IPS DF 6.9 (cell line): ENCODE results near the gene TMEM248.
A peak's percentile ranks its signal among the peaks of the same experiment; 100 is the strongest.
"Not testable (repeated sequence)": the region's sequence is repeated elsewhere in the genome, so short reads cannot be mapped to it uniquely, and the experiment has no call there.

Source experiments
- DNase-seq: peaks from one replicate; pipeline ENCODE4 v3.0.0-alpha.2; 2013; ENCODE audit warnings: low read depth, low spot score
- H3K27ac ChIP-seq: one replicate; pipeline ENCODE4 v1.5.1; 2013; ENCODE audit warnings: low read length, control low read depth
- H3K27me3 ChIP-seq: 2 replicates; pipeline ENCODE4 v1.6.1; 2013; ENCODE audit warnings: mild to moderate bottlenecking, low read length; ENCODE audit not compliant: control insufficient read depth, insufficient read depth
- H3K36me3 ChIP-seq: 2 replicates; pipeline ENCODE4 v1.6.1; 2013; ENCODE audit warnings: low read length; ENCODE audit not compliant: control insufficient read depth, insufficient read depth
- H3K4me1 ChIP-seq: 2 replicates; pipeline ENCODE4 v1.6.1; 2013; ENCODE audit warnings: low read length; ENCODE audit not compliant: control insufficient read depth, insufficient read depth
- H3K4me3 ChIP-seq: 2 replicates; pipeline ENCODE4 v1.5.1; 2013; ENCODE audit warnings: mild to moderate bottlenecking, low read length
- H3K9me3 ChIP-seq: 2 replicates; pipeline ENCODE4 v1.6.1; 2013; ENCODE audit warnings: low read length, inconsistent platforms; ENCODE audit not compliant: control insufficient read depth, insufficient read depth
- WGBS: extraction: QIAGEN DNeasy Blood & Tissue Kit; methylation state at CpG from one replicate; pipeline ENCODE4 v1.1.7; 2013; ENCODE audit warnings: mixed read lengths, missing lambda C conversion rate; ENCODE audit not compliant: insufficient read length, insufficient coverage; 5-methylcytosine and 5-hydroxymethylcytosine counted together

The TMEM248 gene

GRCh38 chr7:66996444-66997191 lies 75.6 kb downstream of the TMEM248 start, which contains the start of gene TYW1:
Gene TYW1, plus strand, starts transcription at chr7:66996833. Its CDS starts 146 bp downstream, at chr7:66996979.
- H3K9me3 ChIP-seq, H3K27me3 ChIP-seq, H3K27ac ChIP-seq, H3K36me3 ChIP-seq, H3K4me1 ChIP-seq: not testable (repeated sequence)
- peak; percentile 84 for DNase-seq
- H3K4me3 ChIP-seq: peak within 1 kb of the TSS; percentile 83
- no CpG with 5 or more reads among the region's 44 CpGs for WGBS

- not testable (repeated sequence) for H3K27ac ChIP-seq, DNase-seq, H3K36me3 ChIP-seq, H3K27me3 ChIP-seq, H3K4me1 ChIP-seq, H3K9me3 ChIP-seq, H3K4me3 ChIP-seq
- no CpG with 5 or more reads among the region's 5 CpGs for WGBS
These were observed 79.7 kb downstream of the TMEM248 start for GRCh38 chr7:67000601-67001258.

- H3K4me1 ChIP-seq, H3K27ac ChIP-seq, H3K9me3 ChIP-seq, H3K4me3 ChIP-seq, H3K36me3 ChIP-seq, DNase-seq, H3K27me3 ChIP-seq: not testable (repeated sequence)
- WGBS: no CpG with 5 or more reads among the region's 2 CpGs
These were observed 83.1 kb downstream of the TMEM248 start for GRCh38 chr7:67004145-67004544.

DNA sequence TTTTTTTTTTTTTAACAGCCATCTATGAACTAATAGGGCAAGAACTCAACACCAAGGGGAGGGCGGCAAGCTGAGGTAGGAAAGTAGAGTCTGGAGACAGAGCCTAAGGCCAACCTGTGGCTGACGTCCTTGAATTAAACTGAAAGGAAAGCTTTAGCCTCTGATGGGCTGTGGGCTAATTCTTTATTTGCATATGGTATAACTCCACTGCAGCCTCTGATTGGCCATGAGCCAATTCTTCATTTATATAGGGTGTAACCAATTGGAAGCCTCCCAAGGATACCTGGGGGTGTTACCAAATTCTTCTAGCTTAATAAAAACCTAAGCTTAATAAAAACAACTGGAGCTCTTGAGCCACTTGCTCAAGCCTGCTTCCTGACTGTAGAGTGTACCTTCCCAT lies 85.9 kb downstream of the TMEM248 start:
- no peaks in the 10 kb centered on the region for H3K9me3 ChIP-seq
- peaks cover 3% of the 10 kb centered on the region; the same call in 1 of the 2 replicates for H3K36me3 ChIP-seq

More for the DNA sequence above, 85.9 kb downstream of the TMEM248 start:
- H3K27me3 ChIP-seq: no peaks in the 10 kb centered on the region
- no peak for DNase-seq
- H3K4me1 ChIP-seq: no peaks in the 10 kb centered on the region
- H3K4me3 ChIP-seq: no peak overlapping the region
- no CpG with 5 or more reads among the region's 2 CpGs for WGBS
- H3K27ac ChIP-seq: no peak overlapping the region
